ENCODE data around the gene SMURF1. TPM values are rescaled to one million over a fixed set of nuclear protein-coding genes. Genes with fewer than 3 reads are reported as not detected.

Gene SMURF1
- total RNA-seq, 2 experiments from 2014 or later = 30.0 to 32.4 TPM

DNA sequence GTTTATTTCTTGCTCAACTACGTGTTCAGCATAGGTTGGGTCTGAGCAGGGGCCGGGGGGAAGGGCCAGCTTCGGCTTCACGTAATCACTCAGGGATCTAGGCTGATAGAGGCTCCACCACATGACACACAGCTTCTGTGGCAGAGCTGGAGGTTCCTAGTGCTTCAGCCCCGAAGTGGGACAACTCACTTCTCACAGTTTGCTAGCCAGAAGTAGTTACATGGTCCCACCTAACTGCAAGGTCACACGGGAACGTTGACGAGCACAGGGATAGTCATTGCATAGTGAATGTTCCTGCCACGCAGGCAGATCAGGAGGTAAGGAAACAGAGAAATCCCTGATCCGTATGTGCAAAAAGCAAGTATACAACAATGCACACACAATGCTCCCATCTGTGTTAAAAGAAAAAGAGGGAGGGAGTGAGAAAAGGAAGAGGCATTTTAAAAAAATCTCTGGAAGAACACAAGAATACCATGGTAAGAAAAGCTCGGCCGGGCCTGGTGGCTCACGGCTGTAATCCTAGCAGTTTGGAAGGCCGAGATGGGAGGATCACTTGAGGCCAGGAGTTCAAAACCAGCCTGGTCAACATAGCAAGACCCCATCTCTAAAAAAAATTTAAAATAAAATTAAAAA is 16.9 kb downstream of the SMURF1 start:
- DNase-seq (no peak), ATAC-seq (ENCODE audit: poor library complexity) (no peak)
- Mint-ChIP-seq H3K4me3 (no peak overlapping the region), H3K9me3 (no peaks in the 10 kb centered on the region), H3K36me3 (ENCODE audit: low read depth) (no peaks in the 10 kb centered on the region), H3K27ac (no peak overlapping the region), H3K4me1 (ENCODE audit: low read depth) (peaks cover 57% of the 10 kb centered on the region), H3K27me3 (no peaks in the 10 kb centered on the region)
- intact Hi-C loops (cut with DNase I, micrococcal nuclease) = no loop called here
- Histone ChIP-seq H3K9me3 (ENCODE audit: control insufficient read depth in 1 of 2, insufficient read depth in 1 of 2, low read length in 2 of 2) (no peaks in the 10 kb centered on the region), H3K27me3 (ENCODE audit: control insufficient read depth in 1 of 2, insufficient read depth in 2 of 2, low read length in 2 of 2) (no peaks in the 10 kb centered on the region), H3K36me3 (ENCODE audit: insufficient read depth, low read length) (no peaks in the 10 kb centered on the region), H3K4me3 (ENCODE audit: low read length) (no peak overlapping the region), H3K27ac (ENCODE audit: low read depth in 1 of 2, low read length in 2 of 2) (no peak overlapping the region), H3K4me1 (ENCODE audit: insufficient read depth, low read length) (peaks cover 2% of the 10 kb centered on the region)
- ChIA-PET POLR2A (no interaction called here), CTCF (no interaction called here)
- TF ChIP-seq, protein P1, sequence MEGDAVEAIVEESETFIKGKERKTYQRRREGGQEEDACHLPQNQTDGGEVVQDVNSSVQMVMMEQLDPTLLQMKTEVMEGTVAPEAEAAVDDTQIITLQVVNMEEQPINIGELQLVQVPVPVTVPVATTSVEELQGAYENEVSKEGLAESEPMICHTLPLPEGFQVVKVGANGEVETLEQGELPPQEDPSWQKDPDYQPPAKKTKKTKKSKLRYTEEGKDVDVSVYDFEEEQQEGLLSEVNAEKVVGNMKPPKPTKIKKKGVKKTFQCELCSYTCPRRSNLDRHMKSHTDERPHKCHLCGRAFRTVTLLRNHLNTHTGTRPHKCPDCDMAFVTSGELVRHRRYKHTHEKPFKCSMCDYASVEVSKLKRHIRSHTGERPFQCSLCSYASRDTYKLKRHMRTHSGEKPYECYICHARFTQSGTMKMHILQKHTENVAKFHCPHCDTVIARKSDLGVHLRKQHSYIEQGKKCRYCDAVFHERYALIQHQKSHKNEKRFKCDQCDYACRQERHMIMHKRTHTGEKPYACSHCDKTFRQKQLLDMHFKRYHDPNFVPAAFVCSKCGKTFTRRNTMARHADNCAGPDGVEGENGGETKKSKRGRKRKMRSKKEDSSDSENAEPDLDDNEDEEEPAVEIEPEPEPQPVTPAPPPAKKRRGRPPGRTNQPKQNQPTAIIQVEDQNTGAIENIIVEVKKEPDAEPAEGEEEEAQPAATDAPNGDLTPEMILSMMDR (IDR thresholded peaks at IDR 0.05) = no peak

DNA sequence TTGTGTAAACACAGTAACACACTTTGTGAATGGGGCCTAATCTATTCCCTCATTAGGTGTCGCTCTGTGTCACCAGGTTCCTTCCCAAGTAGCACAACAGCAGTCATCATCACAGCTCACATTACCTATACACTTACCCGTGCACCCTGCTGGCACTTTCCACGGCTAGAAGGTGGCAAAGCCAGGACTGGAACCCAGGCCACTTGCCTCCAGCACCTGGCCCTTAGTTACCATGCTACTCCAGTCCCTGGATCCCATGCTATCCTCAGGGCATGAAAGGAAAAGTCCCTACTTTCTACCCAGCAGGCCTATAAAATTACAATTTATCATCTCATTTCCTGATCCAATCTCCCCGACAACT is 18.4 kb downstream of the SMURF1 start:
- H3K4me1 ChIP-seq (ENCODE audit: insufficient read depth, low read length) = peaks cover 2% of the 10 kb centered on the region
- CTCF ChIA-PET = no interaction called here
- POLR2A ChIA-PET = no interaction called here
- Mint-ChIP-seq H3K36me3 (ENCODE audit: low read depth) (peaks cover 10% of the 10 kb centered on the region), H3K4me1 (ENCODE audit: low read depth) (peaks cover 55% of the 10 kb centered on the region), H3K27ac (no peak overlapping the region), H3K27me3 (no peaks in the 10 kb centered on the region), H3K4me3 (no peak overlapping the region), H3K9me3 (no peaks in the 10 kb centered on the region)
- no peak overlapping the region for H3K27ac ChIP-seq (ENCODE audit: low read depth in 1 of 2, low read length in 2 of 2)
- peaks cover under 1% of the 10 kb centered on the region for H3K36me3 ChIP-seq (ENCODE audit: insufficient read depth, low read length)
- H3K27me3 ChIP-seq (ENCODE audit: control insufficient read depth in 1 of 2, insufficient read depth in 2 of 2, low read length in 2 of 2) = no peaks in the 10 kb centered on the region
- no peak for ATAC-seq (ENCODE audit: poor library complexity)
- TF ChIP-seq, protein P1 (IDR thresholded peaks at IDR 0.05) = no peak
- intact Hi-C loops (cut with DNase I, micrococcal nuclease) = no loop called here
- DNase-seq = no peak
- H3K9me3 ChIP-seq (ENCODE audit: control insufficient read depth in 1 of 2, insufficient read depth in 1 of 2, low read length in 2 of 2) = no peaks in the 10 kb centered on the region
- H3K4me3 ChIP-seq (ENCODE audit: low read length) = no peak overlapping the region

DNA sequence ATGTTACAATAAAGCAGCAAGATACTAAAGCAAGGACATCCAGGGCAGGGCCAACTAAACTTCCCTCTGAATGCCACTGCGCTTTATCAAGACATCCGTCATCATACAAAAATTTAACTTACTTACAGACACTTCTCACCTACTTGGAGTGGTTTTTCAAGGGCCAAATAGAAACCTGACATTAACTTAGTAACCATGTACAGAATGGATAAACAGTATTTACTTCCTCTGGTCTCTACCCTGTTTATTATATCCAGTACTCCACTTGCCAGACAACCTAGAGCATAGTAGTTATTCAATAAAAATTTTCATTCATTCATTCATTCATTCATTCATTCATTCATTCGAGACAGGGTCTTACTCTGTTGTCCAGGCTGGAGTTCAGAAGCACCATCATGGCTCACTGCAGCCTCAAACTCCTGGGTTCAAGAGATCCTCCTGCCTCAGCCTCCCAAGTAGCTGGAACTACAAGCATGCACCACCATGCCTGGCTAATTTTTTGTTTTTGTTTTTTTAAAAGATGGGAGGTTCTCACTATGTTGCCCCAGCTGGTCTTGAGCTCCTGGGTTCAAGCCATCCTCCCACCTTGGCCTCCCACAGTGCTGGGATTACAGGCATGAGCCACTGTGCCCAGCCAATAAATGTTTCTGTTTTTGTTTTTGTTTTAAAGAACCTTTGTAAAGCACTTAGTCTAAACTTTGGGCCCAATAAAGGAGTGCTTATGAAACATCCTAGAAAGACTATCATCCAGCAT is 19.0 kb downstream of the SMURF1 start:
- no peak overlapping the region for H3K27ac ChIP-seq (ENCODE audit: low read depth in 1 of 2, low read length in 2 of 2)
- Mint-ChIP-seq H3K4me3 (no peak overlapping the region), H3K36me3 (ENCODE audit: low read depth) (peaks cover 15% of the 10 kb centered on the region), H3K27me3 (no peaks in the 10 kb centered on the region), H3K27ac (no peak overlapping the region), H3K4me1 (ENCODE audit: low read depth) (peaks cover 59% of the 10 kb centered on the region), H3K9me3 (no peaks in the 10 kb centered on the region)
- DNase-seq = no peak
- H3K36me3 ChIP-seq (ENCODE audit: insufficient read depth, low read length) = peaks cover 5% of the 10 kb centered on the region
- H3K9me3 ChIP-seq (ENCODE audit: control insufficient read depth in 1 of 2, insufficient read depth in 1 of 2, low read length in 2 of 2) = no peaks in the 10 kb centered on the region
- no peak overlapping the region for H3K4me3 ChIP-seq (ENCODE audit: low read length)
- H3K4me1 ChIP-seq (ENCODE audit: insufficient read depth, low read length) = peaks cover 2% of the 10 kb centered on the region
- ATAC-seq (ENCODE audit: poor library complexity) = no peak
- intact Hi-C loops (cut with DNase I, micrococcal nuclease) = no loop called here
- TF ChIP-seq, protein P1 (IDR thresholded peaks at IDR 0.05) = no peak
- H3K27me3 ChIP-seq (ENCODE audit: control insufficient read depth in 1 of 2, insufficient read depth in 2 of 2, low read length in 2 of 2) = no peaks in the 10 kb centered on the region
- ChIA-PET POLR2A (no interaction called here), CTCF (no interaction called here)

Data from CD4-positive, alpha-beta T cell (primary cell).